ENCODE results near the gene CEP85L.

Gene CEP85L

GRCh38 chr6:118530942-118531341 lies 120.4 kb downstream of the CEP85L start:
- DNase-seq: no peak

GRCh38 chr6:118529756-118530155 lies 121.6 kb downstream of the CEP85L start:
- no peak for DNase-seq

DNA sequence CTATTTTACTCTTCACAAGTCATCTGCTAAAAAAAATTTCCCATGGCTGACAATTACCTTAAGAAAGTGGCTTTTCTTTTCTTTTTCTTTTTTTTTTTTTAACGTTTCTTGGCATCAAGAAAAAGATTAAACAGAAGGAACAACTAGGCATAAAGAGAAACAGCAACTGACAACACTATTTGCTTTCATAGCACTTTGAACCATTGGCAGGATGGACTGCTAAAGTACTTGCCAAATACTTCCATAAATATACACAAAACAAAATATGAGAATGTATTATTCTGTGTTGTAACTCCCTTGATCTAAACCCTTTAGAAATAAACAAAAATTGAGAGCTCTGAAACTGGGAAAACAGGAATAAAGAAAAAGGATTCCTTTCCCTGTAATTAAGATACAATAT lies 123.3 kb downstream of the CEP85L start:
- no peak for DNase-seq

GRCh38 chr6:118525913-118526780 lies 125.2 kb downstream of the CEP85L start:
- DNase-seq: no peak

DNA sequence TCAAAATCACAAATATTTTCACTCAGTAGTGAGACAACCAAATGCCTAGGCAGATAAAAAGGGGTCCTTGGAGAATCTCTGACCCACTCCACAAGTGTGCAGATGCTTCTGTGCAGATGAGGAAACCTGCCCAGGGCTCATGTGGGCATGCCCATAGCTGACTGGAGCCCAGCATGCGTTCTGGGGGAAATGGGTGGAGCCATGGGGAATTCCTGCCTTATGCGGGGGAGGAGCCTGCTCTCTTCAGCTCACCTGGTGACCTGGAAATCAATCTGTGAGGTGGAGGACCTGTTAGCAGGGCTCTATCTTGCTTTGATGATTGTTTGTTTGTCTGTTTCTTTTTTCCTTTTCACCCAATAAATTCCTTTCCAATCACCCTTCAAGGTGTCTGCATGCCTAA lies 126.7 kb downstream of the CEP85L start:
- no peak for DNase-seq

- no peak for DNase-seq
These were observed 128.2 kb downstream of the CEP85L start for GRCh38 chr6:118523216-118523615.

GRCh38 chr6:118522422-118522821 lies 129.0 kb downstream of the CEP85L start:
- DNase-seq: no peak

- DNase-seq: no peak
These were observed 136.7 kb downstream of the CEP85L start for GRCh38 chr6:118514689-118515088.

GRCh38 chr6:118511930-118512715 lies 139.3 kb downstream of the CEP85L start:
- DNase-seq: no peak

DNA sequence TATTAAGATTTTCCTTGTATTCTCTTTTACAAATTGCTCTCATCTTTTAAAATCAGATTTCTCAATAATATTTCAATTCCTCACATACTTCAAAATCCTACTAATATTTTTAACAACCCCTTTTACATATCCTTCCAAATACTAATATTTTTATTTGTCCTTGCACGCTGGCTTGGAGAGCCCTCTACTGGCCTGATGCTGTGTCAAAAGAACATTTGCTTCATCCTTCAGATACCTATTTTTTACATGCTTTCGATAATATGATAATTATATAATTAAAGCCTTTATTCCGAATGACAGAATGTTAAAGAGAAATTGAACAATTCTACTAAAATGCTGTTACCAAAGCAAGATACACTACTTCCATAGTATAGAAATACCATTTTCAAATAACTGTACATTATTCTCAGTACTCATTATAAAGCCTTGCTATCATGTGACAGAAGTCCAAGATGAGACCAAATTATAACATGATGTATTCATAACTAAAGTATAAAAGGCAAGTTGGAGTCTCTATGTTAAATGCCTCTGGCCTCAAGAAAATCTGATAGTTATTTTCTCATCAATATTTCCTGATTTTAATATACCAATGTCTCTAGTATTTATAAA lies 142.3 kb downstream of the CEP85L start:
- no peak for DNase-seq

- no peak for DNase-seq
These were observed 143.8 kb downstream of the CEP85L start for GRCh38 chr6:118507636-118508035.

- no peak for DNase-seq
These were observed 145.2 kb downstream of the CEP85L start for GRCh38 chr6:118506071-118506638.

DNA sequence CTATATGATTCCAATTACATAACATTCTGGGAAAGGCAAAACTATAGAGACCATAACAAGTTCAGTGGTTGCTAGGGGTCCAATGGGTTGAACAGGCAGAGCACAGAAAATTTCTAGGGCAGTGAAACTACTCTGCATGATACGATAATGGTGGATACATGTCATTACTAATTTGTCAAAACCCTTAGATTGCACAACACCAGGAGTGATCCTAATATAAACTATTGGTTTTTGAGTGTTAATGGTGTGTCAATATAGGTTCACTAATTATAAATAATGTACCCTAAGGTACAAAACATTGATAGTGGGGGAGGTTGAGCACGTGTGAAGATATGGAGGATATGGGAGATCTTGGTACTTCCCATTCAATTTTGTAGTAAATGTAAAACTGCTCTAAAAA lies 145.7 kb downstream of the CEP85L start:
- no peak for DNase-seq

- no peak for DNase-seq
These were observed 146.8 kb downstream of the CEP85L start for GRCh38 chr6:118504611-118505010.

DNA sequence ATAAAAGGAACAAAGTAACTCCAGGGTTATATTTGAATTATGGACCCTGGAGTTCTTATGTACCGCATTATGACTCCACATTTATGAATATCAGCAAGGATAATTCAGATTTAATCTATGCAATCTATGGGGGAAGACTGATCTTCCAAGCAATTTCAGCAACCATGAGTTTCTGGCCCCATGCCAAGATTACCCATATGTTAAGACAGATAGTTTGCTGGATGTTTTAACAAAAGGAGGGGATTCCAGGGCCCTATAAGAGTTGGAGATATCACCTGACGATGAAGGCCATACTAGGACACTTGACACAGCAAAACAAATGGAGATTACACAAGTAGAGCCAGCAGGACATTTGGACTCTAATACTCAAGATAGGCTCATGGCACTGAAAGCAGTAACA lies 149.2 kb downstream of the CEP85L start:
- no peak for DNase-seq

GRCh38 chr6:118501765-118502164 lies 149.6 kb downstream of the CEP85L start:
- no peak for DNase-seq

DNA sequence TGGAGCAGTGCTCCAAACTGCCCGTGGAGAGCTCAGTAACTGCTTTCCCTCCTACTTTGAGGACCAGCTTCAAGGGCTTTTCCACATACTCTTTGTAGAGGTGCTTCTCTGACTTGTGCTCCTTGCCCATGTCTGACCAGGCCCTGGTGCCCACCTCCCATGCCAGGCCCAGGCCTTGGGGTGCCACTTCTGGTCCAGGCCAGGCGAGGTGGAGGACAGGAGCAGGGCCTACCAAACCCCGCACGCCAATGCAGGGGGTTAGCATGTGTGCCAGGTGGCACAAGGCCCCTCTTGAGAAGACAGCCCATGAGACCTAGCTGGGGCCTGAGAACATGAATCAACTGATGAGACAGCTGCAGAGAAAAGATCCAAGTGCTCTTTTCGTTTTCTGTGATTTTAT lies 150.3 kb downstream of the CEP85L start:
- DNase-seq: no peak

- no peak for DNase-seq
These were observed 151.0 kb downstream of the CEP85L start for GRCh38 chr6:118500130-118501015.

DNA sequence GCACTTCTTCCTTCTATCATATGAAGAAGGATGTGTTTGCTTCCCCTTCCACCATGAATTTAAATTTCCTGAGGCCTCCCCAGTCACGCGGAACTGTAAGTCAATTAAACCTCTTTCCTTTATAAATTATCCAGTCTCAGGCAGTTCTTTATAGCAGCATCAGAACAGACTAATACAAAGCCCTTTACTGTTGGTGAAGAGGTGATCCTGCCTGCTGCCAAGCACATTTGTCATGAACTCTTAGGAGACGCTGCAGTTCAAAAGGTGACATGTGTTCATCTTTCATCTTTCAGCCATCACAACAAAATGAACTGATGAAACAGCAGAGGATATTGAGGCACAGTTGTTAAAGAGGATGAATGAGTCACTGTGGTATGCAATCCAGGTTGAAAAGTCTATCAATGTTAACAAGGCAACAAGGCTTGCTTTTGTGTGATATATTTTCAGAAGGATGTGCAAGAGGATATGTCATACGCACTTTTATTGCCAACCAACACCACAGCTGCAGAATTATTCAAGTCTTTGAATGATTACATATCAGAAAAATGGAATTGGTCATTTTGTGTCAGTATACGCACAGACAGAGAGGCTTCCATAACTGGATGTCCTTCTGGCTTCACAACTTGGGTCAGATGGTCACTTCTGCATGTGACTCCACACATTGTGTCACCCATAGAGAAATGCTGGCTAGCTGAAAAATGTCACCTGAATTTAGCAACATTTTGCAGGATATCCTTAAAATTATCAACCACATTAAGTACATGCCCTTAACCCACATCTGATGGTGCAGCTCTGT lies 155.7 kb downstream of the CEP85L start:
- DNase-seq: no peak

DNA sequence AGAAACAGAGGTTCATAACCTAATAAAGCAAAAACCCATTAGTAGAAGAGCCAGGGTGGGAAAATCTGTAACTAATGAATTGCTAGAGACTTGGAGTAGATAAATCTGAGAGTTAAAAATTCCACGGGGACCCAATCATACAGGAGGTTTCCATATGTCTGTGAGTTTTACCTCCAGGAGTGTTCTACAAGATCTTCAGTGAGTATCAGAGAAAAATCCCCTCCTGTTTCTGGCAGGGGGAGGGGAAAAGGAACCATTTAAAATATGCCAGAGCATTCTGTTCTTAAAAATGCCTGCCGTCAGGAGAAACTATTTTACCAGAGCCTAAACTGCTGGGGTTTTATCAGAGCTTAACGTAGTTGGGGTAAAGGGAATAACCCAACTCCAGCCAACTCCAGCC lies 157.3 kb downstream of the CEP85L start:
- no peak for DNase-seq

GRCh38 chr6:118489990-118490389 lies 161.4 kb downstream of the CEP85L start:
- DNase-seq: no peak
